HCT116 (cell line): ENCODE measurements around the gene ACTL7A. TPM values are rescaled to one million over a fixed set of nuclear protein-coding genes. Genes with fewer than 3 reads are reported as not detected.

ENCODE experiments used
- ATAC-seq: fragments of 200-7000 bp; cut with Tn5 transposase; 2 replicates; pipeline ENCODE4 v1.9.1; 2020; ENCODE audit warnings: mild to moderate bottlenecking, moderate library complexity
- BruUV-seq: library from RNA; stranded (reverse); fragments of 400-500 nt; replicated peaks from 2 replicates; lab custom pipeline; 2021; lab: Mats Ljungman, UMichigan
- CTCF ChIA-PET: fragments of 300-600 bp; sonication (Branson Sonifier 250); formaldehyde crosslinking; loops from one replicate; lab custom pipeline; 2021; ENCODE audit warnings: antibody characterized with exemption; lab: Charles Lee
- POLR2A ChIA-PET: fragments of 300-600, 350-600 bp; sonication (Branson Sonifier 250); formaldehyde crosslinking; loops from one replicate; lab custom pipeline; 2021; ENCODE audit warnings: antibody characterized with exemption; lab: Charles Lee
- RAD21 ChIA-PET, 2 experiments: fragments of 300-600 bp; sonication (Branson Sonifier 250); formaldehyde crosslinking; loops; one replicate each; lab custom pipeline; 2023; ENCODE audit warnings: low total read pairs in 2 of 2; ENCODE audit not compliant: uncharacterized antibody in 2 of 2, unreplicated experiment in 2 of 2, low non-redundant PET in 1 of 2; lab: Charles Lee
- DNase-seq: peaks from one replicate; pipeline ENCODE4 v3.0.0-alpha.2; 2010; ENCODE audit warnings: low read depth, low spot score
- H2AFZ ChIP-seq: fragments of 200-600 bp; shearing (Covaris generic), sonication (generic); 2 replicates; pipeline ENCODE4 v1.6.1; 2017; ENCODE audit warnings: low read depth, mixed run types, mixed read lengths, antibody characterized with exemption, low read length; ENCODE audit not compliant: poor library complexity, severe bottlenecking
- H3K27ac ChIP-seq: 2 replicates; pipeline ENCODE4 v1.5.1; 2012; ENCODE audit warnings: low read depth, low read length
- H3K27me3 ChIP-seq: fragments of 200-600 bp; sonication (generic); 2 replicates; pipeline ENCODE4 v1.6.1; 2016; ENCODE audit warnings: mixed run types, low read length, mixed read lengths; ENCODE audit not compliant: insufficient read depth
- H3K36me3 ChIP-seq, 2 experiments: fragments of 200-500 bp in 1 of 2; fragments of 200-600 bp in 1 of 2; sonication (Bioruptor generic) in 1 of 2; sonication (generic) in 1 of 2; 2 replicates each; pipeline versions ENCODE4 v1.5.1 to v1.6.1; 2014 to 2016; ENCODE audit warnings: low read length in 2 of 2, inconsistent platforms in 1 of 2, mixed read lengths in 1 of 2, mixed run types in 1 of 2; ENCODE audit not compliant: insufficient read depth in 2 of 2, control insufficient read depth in 1 of 2
- H3K4me1 ChIP-seq, 2 experiments: fragments of 200-600 bp in 1 of 2; sonication (generic) in 1 of 2; 2 replicates each; pipeline versions ENCODE4 v1.5.1 to v1.6.1; 2012 to 2017; ENCODE audit warnings: low read length in 2 of 2, inconsistent platforms in 1 of 2, mild to moderate bottlenecking in 1 of 2, mixed read lengths in 1 of 2, mixed run types in 1 of 2, moderate library complexity in 1 of 2; ENCODE audit not compliant: insufficient read depth in 2 of 2, control insufficient read depth in 1 of 2
- H3K4me2 ChIP-seq: fragments of 200-600 bp; sonication (generic); 2 replicates; pipeline ENCODE4 v1.6.1; 2017; ENCODE audit warnings: mixed run types, low read length, mixed read lengths
- H3K4me3 ChIP-seq, 2 experiments: fragments of 200-600 bp in 1 of 2; sonication (generic) in 1 of 2; replicated peaks in 1 of 2; 2 replicates each; pipeline ENCODE4 v1.5.1; 2011 to 2016; ENCODE audit warnings: low read length in 2 of 2, control low read depth in 1 of 2, low read depth in 1 of 2, mild to moderate bottlenecking in 1 of 2, mixed read lengths in 1 of 2, mixed run types in 1 of 2
- H3K79me2 ChIP-seq: fragments of 200-600 bp; sonication (generic); 2 replicates; pipeline ENCODE4 v1.6.1; 2017; ENCODE audit warnings: mild to moderate bottlenecking, mixed run types, low read length, moderate library complexity, mixed read lengths; ENCODE audit not compliant: insufficient read depth
- H3K9ac ChIP-seq: fragments of 200-600 bp; sonication (generic); 2 replicates; pipeline ENCODE4 v1.6.1; 2016; ENCODE audit warnings: low read length, mixed read lengths
- H3K9me2 ChIP-seq: fragments of 200-600 bp; sonication (generic), shearing (Covaris generic); 2 replicates; pipeline ENCODE4 v1.6.1; 2017; ENCODE audit warnings: mixed run types, mild to moderate bottlenecking, moderate library complexity; ENCODE audit not compliant: insufficient read depth
- H3K9me3 ChIP-seq, 2 experiments: fragments of 200-500 bp in 1 of 2; fragments of 200-600 bp in 1 of 2; sonication (Bioruptor generic) in 1 of 2; sonication (generic) in 1 of 2; 2 replicates each; pipeline ENCODE4 v1.6.1; 2014 to 2017; ENCODE audit warnings: low read length in 2 of 2, mixed read lengths in 2 of 2, inconsistent platforms in 1 of 2, low read depth in 1 of 2, mild to moderate bottlenecking in 1 of 2, mixed run types in 1 of 2, moderate library complexity in 1 of 2; ENCODE audit not compliant: control insufficient read depth in 1 of 2, insufficient read depth in 1 of 2
- H4K20me1 ChIP-seq: fragments of 200-600 bp; sonication (generic), shearing (Covaris generic); 2 replicates; pipeline ENCODE4 v1.6.1; 2017; ENCODE audit warnings: mixed run types, mild to moderate bottlenecking, moderate library complexity; ENCODE audit not compliant: insufficient read depth
- CBX3 ChIP-seq: IDR thresholded peaks from 2 replicates; pipeline ENCODE4 v1.6.1; 2012; ENCODE audit warnings: low read depth
- CEBPB ChIP-seq: IDR thresholded peaks from 2 replicates; pipeline ENCODE4 v1.6.1; 2012; ENCODE audit warnings: low read depth
- EGR1 ChIP-seq: IDR thresholded peaks from 2 replicates; pipeline ENCODE4 v1.6.1; 2012; ENCODE audit warnings: low read depth
- EZH2 ChIP-seq: fragments of 200-600 bp; sonication (generic); IDR thresholded peaks from 2 replicates; pipeline ENCODE4 v1.6.1; 2017; ENCODE audit warnings: antibody characterized with exemption, mixed run types
- JUND ChIP-seq: IDR thresholded peaks from 2 replicates; pipeline ENCODE4 v1.6.1; 2012
- POLR2A ChIP-seq: IDR thresholded peaks from 2 replicates; pipeline ENCODE4 v1.7.0; 2011; ENCODE audit warnings: borderline replicate concordance; ENCODE audit not compliant: insufficient read depth, insufficient read length; ENCODE audit errors: extremely low read depth
- RAD21 ChIP-seq: IDR thresholded peaks from 2 replicates; pipeline ENCODE4 v1.6.1; 2012; ENCODE audit warnings: low read depth, mild to moderate bottlenecking
- TCF7L2 ChIP-seq: IDR thresholded peaks from 2 replicates; pipeline ENCODE4 v1.7.0; 2011; ENCODE audit warnings: borderline replicate concordance, inconsistent platforms; ENCODE audit not compliant: insufficient read depth, insufficient read length; ENCODE audit errors: extremely low read depth
- ZFX ChIP-seq: fragments of 450-650 bp; IDR thresholded peaks from 2 replicates; pipeline ENCODE4 v1.6.1; 2017
- intact Hi-C: fragments of 100-400 bp; cut with micrococcal nuclease; formaldehyde crosslinking; loops from 2 replicates; pipeline ENCODE4 v1.10.0; 2022
- total RNA-seq: library from RNA; stranded (reverse); gene quantifications from one replicate; pipeline ENCODE4 v1.2.1, GENCODE V29; 2021; ENCODE audit not compliant: unreplicated experiment
- TF ChIP-seq, protein P1 (sequence below): IDR thresholded peaks from 2 replicates; pipeline ENCODE4 v1.6.1; 2012; ENCODE audit warnings: low read depth
- TF ChIP-seq, protein P2 (sequence below): IDR thresholded peaks from 2 replicates; pipeline ENCODE4 v1.6.1; 2011; ENCODE audit warnings: mild to moderate bottlenecking, low read length, moderate library complexity; ENCODE audit not compliant: insufficient replicate concordance; ENCODE audit errors: extremely low read depth
- TF ChIP-seq, protein P3 (sequence below): IDR thresholded peaks from 2 replicates; pipeline ENCODE4 v1.6.1; 2012
- TF ChIP-seq, protein P4 (sequence below), 3 experiments: fragments of 200-600 bp in 1 of 3; sonication (generic) in 1 of 3; IDR thresholded peaks in 2 of 3; conservative IDR thresholded peaks in 1 of 3; 2 replicates each; pipeline ENCODE4 v1.5.1; 2012 to 2017; ENCODE audit warnings: low read depth in 2 of 3, low read length in 2 of 3, antibody characterized with exemption in 1 of 3, borderline replicate concordance in 1 of 3, control low read depth in 1 of 3, mild to moderate bottlenecking in 1 of 3, mixed read lengths in 1 of 3, mixed run types in 1 of 3, moderate library complexity in 1 of 3; ENCODE audit not compliant: insufficient read depth in 1 of 3
- TF ChIP-seq, protein P5 (sequence below): IDR thresholded peaks from 2 replicates; pipeline ENCODE4 v1.6.1; 2012

The ACTL7A gene
- total RNA-seq, 1 experiment from 2014 or later: not detected

DNA sequence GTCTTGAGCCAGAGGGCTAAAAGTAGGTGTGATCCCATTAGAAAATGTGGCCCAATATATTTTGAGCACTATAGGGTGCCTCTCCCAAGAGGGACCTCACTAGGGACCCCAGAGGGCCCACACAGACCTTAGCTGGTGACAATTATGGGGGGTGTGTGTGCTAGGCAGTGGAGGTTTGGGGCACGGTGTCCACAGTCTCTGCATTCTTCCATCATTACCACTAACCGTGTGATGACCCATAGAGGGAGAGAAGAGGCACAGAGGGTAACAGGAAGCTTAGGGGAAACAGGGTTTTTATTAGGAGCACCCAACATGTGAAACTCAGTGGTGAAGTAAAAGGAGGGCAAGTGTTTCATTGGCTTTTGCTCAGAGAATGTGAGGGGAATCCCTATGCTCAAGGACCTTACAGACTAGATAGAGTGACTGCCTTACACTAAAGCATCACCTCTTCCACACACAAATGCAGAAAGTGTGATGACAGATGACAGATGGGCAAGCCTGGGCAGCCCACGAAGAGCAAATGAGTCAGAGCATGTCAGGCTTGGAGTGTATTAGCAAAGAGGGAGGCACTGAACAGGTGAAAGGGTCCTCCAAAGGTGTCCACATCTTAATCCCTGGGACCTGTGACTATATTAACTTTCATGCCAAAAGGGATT lies 2.5 kb upstream of the ACTL7A start:
- H3K4me1 ChIP-seq: peaks cover 0 to 11% of the 10 kb centered on the region in 2 experiments; a peak in 2 of 4 replicates
- no peak overlapping the region for H3K4me2 ChIP-seq
- H3K4me3 ChIP-seq: no peak overlapping the region
- H4K20me1 ChIP-seq: no peaks in the 10 kb centered on the region
- H3K9me2 ChIP-seq: no peaks in the 10 kb centered on the region
- RAD21 ChIA-PET: no interaction called here
- CTCF ChIA-PET: no interaction called here
- no TSS peak for BruUV-seq
- ATAC-seq (0 out of 2 replicates have a peak, but pooled peaks have one; percentile 40), DNase-seq (no peak)
- H3K9ac ChIP-seq: no peak overlapping the region
- H2AFZ ChIP-seq: no peak overlapping the region
- H3K27me3 ChIP-seq: no peaks in the 10 kb centered on the region
- H3K27ac ChIP-seq: no peak overlapping the region
- TF ChIP-seq, protein P1, sequence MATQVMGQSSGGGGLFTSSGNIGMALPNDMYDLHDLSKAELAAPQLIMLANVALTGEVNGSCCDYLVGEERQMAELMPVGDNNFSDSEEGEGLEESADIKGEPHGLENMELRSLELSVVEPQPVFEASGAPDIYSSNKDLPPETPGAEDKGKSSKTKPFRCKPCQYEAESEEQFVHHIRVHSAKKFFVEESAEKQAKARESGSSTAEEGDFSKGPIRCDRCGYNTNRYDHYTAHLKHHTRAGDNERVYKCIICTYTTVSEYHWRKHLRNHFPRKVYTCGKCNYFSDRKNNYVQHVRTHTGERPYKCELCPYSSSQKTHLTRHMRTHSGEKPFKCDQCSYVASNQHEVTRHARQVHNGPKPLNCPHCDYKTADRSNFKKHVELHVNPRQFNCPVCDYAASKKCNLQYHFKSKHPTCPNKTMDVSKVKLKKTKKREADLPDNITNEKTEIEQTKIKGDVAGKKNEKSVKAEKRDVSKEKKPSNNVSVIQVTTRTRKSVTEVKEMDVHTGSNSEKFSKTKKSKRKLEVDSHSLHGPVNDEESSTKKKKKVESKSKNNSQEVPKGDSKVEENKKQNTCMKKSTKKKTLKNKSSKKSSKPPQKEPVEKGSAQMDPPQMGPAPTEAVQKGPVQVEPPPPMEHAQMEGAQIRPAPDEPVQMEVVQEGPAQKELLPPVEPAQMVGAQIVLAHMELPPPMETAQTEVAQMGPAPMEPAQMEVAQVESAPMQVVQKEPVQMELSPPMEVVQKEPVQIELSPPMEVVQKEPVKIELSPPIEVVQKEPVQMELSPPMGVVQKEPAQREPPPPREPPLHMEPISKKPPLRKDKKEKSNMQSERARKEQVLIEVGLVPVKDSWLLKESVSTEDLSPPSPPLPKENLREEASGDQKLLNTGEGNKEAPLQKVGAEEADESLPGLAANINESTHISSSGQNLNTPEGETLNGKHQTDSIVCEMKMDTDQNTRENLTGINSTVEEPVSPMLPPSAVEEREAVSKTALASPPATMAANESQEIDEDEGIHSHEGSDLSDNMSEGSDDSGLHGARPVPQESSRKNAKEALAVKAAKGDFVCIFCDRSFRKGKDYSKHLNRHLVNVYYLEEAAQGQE: no peak
- TF ChIP-seq TCF7L2 (no peak), EGR1 (no peak), POLR2A (no peak), EZH2 (no peak), CEBPB (no peak), CBX3 (no peak), ZFX (no peak), JUND (no peak), RAD21 (no peak)
- TF ChIP-seq, protein P2, sequence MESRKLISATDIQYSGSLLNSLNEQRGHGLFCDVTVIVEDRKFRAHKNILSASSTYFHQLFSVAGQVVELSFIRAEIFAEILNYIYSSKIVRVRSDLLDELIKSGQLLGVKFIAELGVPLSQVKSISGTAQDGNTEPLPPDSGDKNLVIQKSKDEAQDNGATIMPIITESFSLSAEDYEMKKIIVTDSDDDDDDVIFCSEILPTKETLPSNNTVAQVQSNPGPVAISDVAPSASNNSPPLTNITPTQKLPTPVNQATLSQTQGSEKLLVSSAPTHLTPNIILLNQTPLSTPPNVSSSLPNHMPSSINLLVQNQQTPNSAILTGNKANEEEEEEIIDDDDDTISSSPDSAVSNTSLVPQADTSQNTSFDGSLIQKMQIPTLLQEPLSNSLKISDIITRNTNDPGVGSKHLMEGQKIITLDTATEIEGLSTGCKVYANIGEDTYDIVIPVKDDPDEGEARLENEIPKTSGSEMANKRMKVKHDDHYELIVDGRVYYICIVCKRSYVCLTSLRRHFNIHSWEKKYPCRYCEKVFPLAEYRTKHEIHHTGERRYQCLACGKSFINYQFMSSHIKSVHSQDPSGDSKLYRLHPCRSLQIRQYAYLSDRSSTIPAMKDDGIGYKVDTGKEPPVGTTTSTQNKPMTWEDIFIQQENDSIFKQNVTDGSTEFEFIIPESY: no peak
- TF ChIP-seq, protein P3, sequence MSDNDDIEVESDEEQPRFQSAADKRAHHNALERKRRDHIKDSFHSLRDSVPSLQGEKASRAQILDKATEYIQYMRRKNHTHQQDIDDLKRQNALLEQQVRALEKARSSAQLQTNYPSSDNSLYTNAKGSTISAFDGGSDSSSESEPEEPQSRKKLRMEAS: no peak
- TF ChIP-seq, protein P4, sequence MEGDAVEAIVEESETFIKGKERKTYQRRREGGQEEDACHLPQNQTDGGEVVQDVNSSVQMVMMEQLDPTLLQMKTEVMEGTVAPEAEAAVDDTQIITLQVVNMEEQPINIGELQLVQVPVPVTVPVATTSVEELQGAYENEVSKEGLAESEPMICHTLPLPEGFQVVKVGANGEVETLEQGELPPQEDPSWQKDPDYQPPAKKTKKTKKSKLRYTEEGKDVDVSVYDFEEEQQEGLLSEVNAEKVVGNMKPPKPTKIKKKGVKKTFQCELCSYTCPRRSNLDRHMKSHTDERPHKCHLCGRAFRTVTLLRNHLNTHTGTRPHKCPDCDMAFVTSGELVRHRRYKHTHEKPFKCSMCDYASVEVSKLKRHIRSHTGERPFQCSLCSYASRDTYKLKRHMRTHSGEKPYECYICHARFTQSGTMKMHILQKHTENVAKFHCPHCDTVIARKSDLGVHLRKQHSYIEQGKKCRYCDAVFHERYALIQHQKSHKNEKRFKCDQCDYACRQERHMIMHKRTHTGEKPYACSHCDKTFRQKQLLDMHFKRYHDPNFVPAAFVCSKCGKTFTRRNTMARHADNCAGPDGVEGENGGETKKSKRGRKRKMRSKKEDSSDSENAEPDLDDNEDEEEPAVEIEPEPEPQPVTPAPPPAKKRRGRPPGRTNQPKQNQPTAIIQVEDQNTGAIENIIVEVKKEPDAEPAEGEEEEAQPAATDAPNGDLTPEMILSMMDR (IDR thresholded peaks at IDR 0.05 in 2 of 3, conservative IDR thresholded peaks at IDR 0.05 in 1 of 3; ENCODE audit: borderline replicate concordance in 1 of 3, insufficient read depth in 1 of 3, low read depth in 2 of 3, low read length in 2 of 3): no peak
- TF ChIP-seq, protein P5, sequence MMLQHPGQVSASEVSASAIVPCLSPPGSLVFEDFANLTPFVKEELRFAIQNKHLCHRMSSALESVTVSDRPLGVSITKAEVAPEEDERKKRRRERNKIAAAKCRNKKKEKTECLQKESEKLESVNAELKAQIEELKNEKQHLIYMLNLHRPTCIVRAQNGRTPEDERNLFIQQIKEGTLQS: no peak
- intact Hi-C loops: loop anchor here (10.0 kb wide), 1 partner anchor 465 kb away; the partner anchor contains the start of gene EPB41L4B
- H3K79me2 ChIP-seq: no peaks in the 10 kb centered on the region
- no peaks in the 10 kb centered on the region for H3K36me3 ChIP-seq
- POLR2A ChIA-PET: no interaction called here
- H3K9me3 ChIP-seq: no peaks in the 10 kb centered on the region
